ENCODE measurements around the gene FIBCD1. TPM values are rescaled to one million over a fixed set of nuclear protein-coding genes. Genes with fewer than 3 reads are reported as not detected.

Gene FIBCD1
- total RNA-seq, 1 donor from 2014 or later, result not detected

GRCh38 chr9:130935648-130936271 lies 3.3 kb downstream of the FIBCD1 start:
- Mint-ChIP-seq H3K36me3 (ENCODE audit: low read depth) (no peaks in the 10 kb centered on the region), H3K4me3 (no peak overlapping the region), H3K27ac (no peak overlapping the region), H3K9me3 (no peaks in the 10 kb centered on the region), H3K27me3 (ENCODE audit: insufficient read depth) (peaks cover 46% of the 10 kb centered on the region), H3K4me1 (ENCODE audit: low read depth) (peaks cover 4% of the 10 kb centered on the region)
- intact Hi-C loops (cut with micrococcal nuclease), result no loop called here
- no peak for DNase-seq (ENCODE audit: low spot score)

GRCh38 chr9:130934702-130935647 lies 4.1 kb downstream of the FIBCD1 start:
- H3K9me3 Mint-ChIP-seq, result no peaks in the 10 kb centered on the region
- intact Hi-C loops (cut with micrococcal nuclease), result no loop called here
- no peak overlapping the region for H3K4me3 Mint-ChIP-seq
- no peak overlapping the region for H3K27ac Mint-ChIP-seq
- no peaks in the 10 kb centered on the region for H3K36me3 Mint-ChIP-seq (ENCODE audit: low read depth)
- H3K4me1 Mint-ChIP-seq (ENCODE audit: low read depth), result no peaks in the 10 kb centered on the region
- peaks cover 41% of the 10 kb centered on the region for H3K27me3 Mint-ChIP-seq (ENCODE audit: insufficient read depth)
- no peak for DNase-seq (ENCODE audit: low spot score)

GRCh38 chr9:130934246-130934645 lies 4.8 kb downstream of the FIBCD1 start:
- H3K9me3 Mint-ChIP-seq, result no peaks in the 10 kb centered on the region
- intact Hi-C loops (cut with micrococcal nuclease), result no loop called here
- no peaks in the 10 kb centered on the region for H3K4me1 Mint-ChIP-seq (ENCODE audit: low read depth)
- no peak overlapping the region for H3K4me3 Mint-ChIP-seq
- no peak for DNase-seq (ENCODE audit: low spot score)
- H3K27me3 Mint-ChIP-seq (ENCODE audit: insufficient read depth), result peaks cover 41% of the 10 kb centered on the region
- no peaks in the 10 kb centered on the region for H3K36me3 Mint-ChIP-seq (ENCODE audit: low read depth)
- no peak overlapping the region for H3K27ac Mint-ChIP-seq

- no peak for DNase-seq (ENCODE audit: low spot score)
- Mint-ChIP-seq H3K27ac (no peak overlapping the region), H3K27me3 (ENCODE audit: insufficient read depth) (peaks cover 39% of the 10 kb centered on the region), H3K36me3 (ENCODE audit: low read depth) (no peaks in the 10 kb centered on the region), H3K9me3 (no peaks in the 10 kb centered on the region), H3K4me1 (ENCODE audit: low read depth) (no peaks in the 10 kb centered on the region), H3K4me3 (no peak overlapping the region)
- intact Hi-C loops (cut with micrococcal nuclease), result no loop called here
Measured at GRCh38 chr9:130933114-130934046, 5.7 kb downstream of the FIBCD1 start.

DNA sequence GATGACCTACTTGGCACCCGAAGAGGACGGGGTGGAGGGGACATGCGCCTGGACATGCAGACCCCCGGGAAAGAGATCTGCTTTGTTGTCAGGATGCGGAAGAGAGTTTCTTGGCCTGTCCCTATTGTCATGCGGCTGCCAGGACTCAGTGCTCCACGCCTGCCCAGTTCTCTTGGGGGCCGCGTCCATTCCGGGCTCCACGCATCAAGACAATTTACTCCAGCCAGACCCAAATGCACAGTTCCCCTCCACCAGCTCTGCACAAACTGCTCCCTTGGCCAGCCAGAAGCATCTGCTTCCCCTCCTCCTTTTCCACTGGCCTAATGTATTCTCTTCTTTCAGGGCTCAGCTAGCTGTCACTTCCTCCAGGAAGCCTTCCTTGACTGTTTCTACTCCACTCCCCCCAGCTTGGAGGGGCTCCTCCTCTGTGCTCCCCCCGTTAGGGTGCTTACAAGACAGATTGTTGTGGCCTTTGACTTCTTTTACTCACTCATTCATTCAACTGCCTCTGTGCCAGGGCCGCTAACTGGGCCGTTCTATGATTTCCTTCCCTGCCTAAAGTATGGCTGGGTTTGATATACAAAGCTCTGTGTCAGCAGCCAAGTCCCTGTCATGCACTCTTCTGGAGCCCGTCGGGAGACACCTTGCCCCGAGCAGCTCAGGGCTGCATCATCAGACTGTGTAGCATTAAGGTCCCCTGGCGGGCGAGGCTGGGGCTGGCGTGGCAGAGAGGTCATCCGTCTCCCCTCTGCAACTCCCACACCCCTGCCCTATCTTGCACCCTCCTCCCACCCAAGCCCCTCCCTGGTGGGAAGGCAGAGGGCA lies 6.6 kb downstream of the FIBCD1 start:
- Mint-ChIP-seq H3K36me3 (ENCODE audit: low read depth) (no peaks in the 10 kb centered on the region), H3K9me3 (no peaks in the 10 kb centered on the region), H3K27me3 (ENCODE audit: insufficient read depth) (peaks cover 35% of the 10 kb centered on the region), H3K4me1 (ENCODE audit: low read depth) (no peaks in the 10 kb centered on the region), H3K27ac (no peak overlapping the region), H3K4me3 (no peak overlapping the region)
- DNase-seq (ENCODE audit: low spot score), result no peak
- intact Hi-C loops (cut with micrococcal nuclease), result no loop called here

DNA sequence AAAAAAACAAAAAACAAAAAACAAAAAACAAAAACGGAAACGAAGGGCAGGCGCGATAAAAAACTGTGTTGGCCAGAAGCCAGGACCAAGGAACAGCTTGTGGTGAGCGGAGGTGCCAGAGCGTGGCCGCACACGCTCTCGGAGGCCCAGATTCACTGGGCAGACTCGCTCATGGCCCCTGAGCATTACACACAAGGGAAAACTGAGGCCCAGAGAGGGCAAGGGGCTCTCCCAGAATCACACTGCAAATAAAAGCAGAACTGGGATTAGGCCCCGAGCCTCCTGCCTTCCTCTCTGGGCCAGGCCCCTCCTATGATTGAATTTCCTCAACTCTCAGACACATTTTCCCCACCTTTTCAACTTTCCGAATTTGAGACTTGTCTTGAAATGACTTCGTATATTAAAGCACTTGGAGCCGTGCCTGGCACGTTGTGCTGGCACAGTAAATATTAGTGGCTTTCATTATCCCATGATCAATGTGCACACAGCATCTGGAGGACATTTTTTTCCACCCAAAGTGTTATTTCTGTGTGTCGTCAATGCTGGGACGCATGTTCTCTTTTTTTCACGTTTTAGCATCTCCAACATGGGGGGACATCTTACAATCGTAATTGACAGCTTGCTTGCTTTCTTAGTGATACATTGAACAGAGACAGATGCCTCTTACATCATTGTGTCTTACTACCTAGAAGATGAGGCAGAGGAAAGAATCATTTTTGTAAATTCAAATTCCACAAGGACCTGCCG lies 7.4 kb downstream of the FIBCD1 start:
- peaks cover 29% of the 10 kb centered on the region for H3K27me3 Mint-ChIP-seq (ENCODE audit: insufficient read depth)
- intact Hi-C loops (cut with micrococcal nuclease), result no loop called here
- H3K4me1 Mint-ChIP-seq (ENCODE audit: low read depth), result no peaks in the 10 kb centered on the region
- H3K36me3 Mint-ChIP-seq (ENCODE audit: low read depth), result no peaks in the 10 kb centered on the region
- no peak overlapping the region for H3K27ac Mint-ChIP-seq
- no peaks in the 10 kb centered on the region for H3K9me3 Mint-ChIP-seq
- H3K4me3 Mint-ChIP-seq, result no peak overlapping the region
- no peak for DNase-seq (ENCODE audit: low spot score)

DNA sequence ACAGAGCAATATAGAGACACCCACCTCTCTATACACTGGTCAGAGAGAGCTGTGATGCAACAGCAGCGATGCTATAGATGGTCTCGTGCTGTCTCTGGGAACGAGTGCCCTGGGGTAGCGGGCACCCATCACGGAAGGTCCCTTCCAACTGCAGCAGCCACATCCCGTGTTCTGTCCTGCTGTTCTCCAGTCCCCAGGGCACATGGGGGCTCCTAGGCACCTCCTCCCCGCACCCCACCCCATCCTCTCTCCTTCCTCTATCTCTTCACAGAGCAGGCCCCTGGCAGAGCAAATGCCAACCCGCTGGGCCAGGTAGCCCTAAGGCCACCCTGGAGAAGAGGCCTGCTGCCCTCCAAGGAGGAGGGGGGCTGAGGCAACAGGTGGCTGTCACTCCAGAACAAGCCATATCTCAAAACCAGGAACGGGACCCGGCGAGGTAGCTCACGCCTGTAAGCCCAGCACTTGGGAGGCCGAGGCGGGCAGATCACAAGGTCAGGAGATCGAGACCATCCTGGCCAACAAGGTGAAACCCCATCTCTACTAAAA lies 8.2 kb downstream of the FIBCD1 start:
- intact Hi-C loops (cut with micrococcal nuclease), result no loop called here
- Mint-ChIP-seq H3K27me3 (ENCODE audit: insufficient read depth) (peaks cover 22% of the 10 kb centered on the region), H3K27ac (no peak overlapping the region), H3K36me3 (ENCODE audit: low read depth) (no peaks in the 10 kb centered on the region), H3K9me3 (no peaks in the 10 kb centered on the region), H3K4me1 (ENCODE audit: low read depth) (no peaks in the 10 kb centered on the region), H3K4me3 (no peak overlapping the region)
- DNase-seq (ENCODE audit: low spot score), result no peak

GRCh38 chr9:130930132-130930803 lies 8.8 kb downstream of the FIBCD1 start:
- Mint-ChIP-seq H3K9me3 (no peaks in the 10 kb centered on the region), H3K27ac (no peak overlapping the region), H3K4me3 (no peak overlapping the region), H3K27me3 (ENCODE audit: insufficient read depth) (peaks cover 24% of the 10 kb centered on the region), H3K36me3 (ENCODE audit: low read depth) (no peaks in the 10 kb centered on the region), H3K4me1 (ENCODE audit: low read depth) (no peaks in the 10 kb centered on the region)
- DNase-seq (ENCODE audit: low spot score), result no peak
- intact Hi-C loops (cut with micrococcal nuclease), result no loop called here

- Mint-ChIP-seq H3K36me3 (ENCODE audit: low read depth) (no peaks in the 10 kb centered on the region), H3K4me3 (no peak overlapping the region), H3K4me1 (ENCODE audit: low read depth) (no peaks in the 10 kb centered on the region), H3K27me3 (ENCODE audit: insufficient read depth) (peaks cover 20% of the 10 kb centered on the region), H3K27ac (no peak overlapping the region), H3K9me3 (no peaks in the 10 kb centered on the region)
- no peak for DNase-seq (ENCODE audit: low spot score)
- intact Hi-C loops (cut with micrococcal nuclease), result no loop called here
Measured at GRCh38 chr9:130929571-130930038, 9.4 kb downstream of the FIBCD1 start.

DNA sequence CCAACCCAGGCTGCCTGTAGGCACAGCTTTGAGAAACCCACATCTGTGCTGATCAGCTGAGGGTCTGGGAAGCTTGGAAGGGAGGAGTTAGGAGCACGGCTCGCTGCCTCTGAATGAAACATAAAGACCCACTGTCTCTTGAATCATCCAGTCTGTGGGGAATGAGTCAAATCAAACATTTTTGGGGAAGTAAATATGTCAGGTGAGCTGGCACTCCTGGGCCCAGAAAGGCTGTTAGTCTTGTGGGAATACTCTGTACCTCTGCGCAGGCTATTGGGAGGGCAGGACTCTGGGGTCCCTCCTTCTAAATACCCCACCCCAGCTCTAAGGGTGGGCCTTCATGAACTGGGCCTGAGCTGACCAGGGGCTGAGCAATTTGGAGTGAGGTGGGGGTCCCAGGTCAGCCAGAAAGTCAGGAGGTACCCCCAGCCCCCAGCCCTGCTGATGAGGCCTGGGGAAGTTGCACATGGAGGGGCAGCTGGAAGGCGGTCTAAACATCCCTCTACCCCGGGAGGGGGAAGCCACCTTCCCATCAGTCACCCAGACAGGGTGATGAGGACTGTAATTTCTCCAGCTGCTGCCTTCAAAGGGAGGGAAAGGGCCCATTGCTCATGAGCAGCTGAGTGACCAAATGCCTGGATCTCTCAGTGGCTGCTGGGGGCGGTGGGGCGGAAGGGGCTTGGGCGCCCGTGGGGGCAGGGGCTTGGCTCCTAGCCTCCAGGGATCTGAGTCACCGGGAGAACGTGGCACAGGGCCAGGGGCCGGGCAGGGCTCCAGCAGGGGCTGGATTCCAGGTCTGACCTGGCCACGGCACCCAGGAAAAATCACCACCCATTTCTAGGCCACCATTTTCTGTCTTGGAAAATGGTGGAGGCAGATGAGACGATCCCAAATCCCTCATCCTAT lies 10.8 kb downstream of the FIBCD1 start:
- intact Hi-C loops (cut with micrococcal nuclease), result no loop called here
- Mint-ChIP-seq H3K27me3 (ENCODE audit: insufficient read depth) (peaks cover 18% of the 10 kb centered on the region), H3K27ac (no peak overlapping the region), H3K36me3 (ENCODE audit: low read depth) (no peaks in the 10 kb centered on the region), H3K4me1 (ENCODE audit: low read depth) (no peaks in the 10 kb centered on the region), H3K9me3 (no peaks in the 10 kb centered on the region), H3K4me3 (no peak overlapping the region)
- no peak for DNase-seq (ENCODE audit: low spot score)

Measured in activated T-helper 1 cell treated with anti-CD3 and anti-CD28 coated beads, Interleukin-12 subunit alpha, Interleukin-12 subunit beta, Interleukin-2, Interleukin-4 antibody, amounts not matched to agents 30 ng/mL and 10 ng/mL and 1 ng/mL, durations not matched to agents 14 hours and 24 hours and 36 hours (primary cell).